ENCODE data around the gene HOGA1. TPM values are rescaled to one million over a fixed set of nuclear protein-coding genes. Genes with fewer than 3 reads are reported as not detected.

HOGA1 gene
- total RNA-seq, 1 experiment from 2014 or later: 0.08 TPM

- no peaks in the 10 kb centered on the region for H3K4me1 ChIP-seq (ENCODE audit: control insufficient read depth, insufficient read depth, low read length)
- H3K36me3 ChIP-seq (ENCODE audit: control insufficient read depth, insufficient read depth, low read length): no peaks in the 10 kb centered on the region
- no peak for TF ChIP-seq CTCF (IDR thresholded peaks at IDR 0.05)
- no peak for TF ChIP-seq SIN3A (IDR thresholded peaks at IDR 0.05; ENCODE audit: borderline replicate concordance, insufficient read depth, low read depth, low read length)
- no peak for TF ChIP-seq TCF7L2 (IDR thresholded peaks at IDR 0.05; ENCODE audit: low read depth, low read length)
- TF ChIP-seq POLR2AphosphoS5 (IDR thresholded peaks at IDR 0.05; ENCODE audit: low read depth, low read length): no peak
- no peak for TF ChIP-seq REST (IDR thresholded peaks at IDR 0.05; ENCODE audit: insufficient read depth in 1 of 2, low read depth in 2 of 2, low read length in 1 of 2)
- H3K27me3 ChIP-seq (ENCODE audit: control insufficient read depth, insufficient read depth, low read length): no peaks in the 10 kb centered on the region
- ChIA-PET CTCF (no interaction called here), POLR2A (no interaction called here)
- DNase-seq (ENCODE audit: low read depth, low spot score) (no peak), ATAC-seq (no peak)
- H3K4me3 ChIP-seq (ENCODE audit: low read depth in 2 of 2, low read length in 2 of 2): no peak overlapping the region
- BruUV-seq (replicated peaks): no TSS peak
- intact Hi-C loops (cut with micrococcal nuclease; ENCODE audit: unreplicated experiment): no loop called here
- in situ Hi-C loops (cut with HindIII; ENCODE audit: low pct_unique_long_range_greater_than_20kb, low sequenced_read_pairs): no loop called here
- H3K9me3 ChIP-seq (ENCODE audit: control insufficient read depth, insufficient read depth, low read depth, low read length): no peaks in the 10 kb centered on the region
- H3K27ac ChIP-seq (ENCODE audit: low read length): no peak overlapping the region
Measured at GRCh38 chr10:97623277-97623676, 39.1 kb downstream of the HOGA1 start.

- CTCF ChIA-PET: interaction anchor here (0.7 kb wide), 1 partner anchor 93 kb away, joined by 5 read pairs; no protein-coding TSS in a partner anchor
Measured at GRCh38 chr10:97627731-97628130, 43.5 kb downstream of the HOGA1 start.

More at GRCh38 chr10:97627731-97628130, 43.5 kb downstream of the HOGA1 start:
- intact Hi-C loops (cut with micrococcal nuclease; ENCODE audit: unreplicated experiment): no loop called here
- Histone ChIP-seq H3K27me3 (ENCODE audit: control insufficient read depth, insufficient read depth, low read length) (no peaks in the 10 kb centered on the region), H3K27ac (ENCODE audit: low read length) (no peak overlapping the region), H3K9me3 (ENCODE audit: control insufficient read depth, insufficient read depth, low read depth, low read length) (no peaks in the 10 kb centered on the region), H3K4me1 (ENCODE audit: control insufficient read depth, insufficient read depth, low read length) (peaks cover 3% of the 10 kb centered on the region; the same call in 1 of the 2 replicates), H3K36me3 (ENCODE audit: control insufficient read depth, insufficient read depth, low read length) (no peaks in the 10 kb centered on the region), H3K4me3 (ENCODE audit: low read depth in 2 of 2, low read length in 2 of 2) (no peak overlapping the region)
- ATAC-seq: no peak
- POLR2A ChIA-PET: no interaction called here
- no TSS peak for BruUV-seq (replicated peaks)
- TF ChIP-seq SIN3A (IDR thresholded peaks at IDR 0.05; ENCODE audit: borderline replicate concordance, insufficient read depth, low read depth, low read length) (no peak), TCF7L2 (IDR thresholded peaks at IDR 0.05; ENCODE audit: low read depth, low read length) (no peak), CTCF (IDR thresholded peaks at IDR 0.05) (no peak), REST (IDR thresholded peaks at IDR 0.05; ENCODE audit: insufficient read depth in 1 of 2, low read depth in 2 of 2, low read length in 1 of 2) (no peak), POLR2AphosphoS5 (IDR thresholded peaks at IDR 0.05; ENCODE audit: low read depth, low read length) (no peak)
- in situ Hi-C loops (cut with HindIII; ENCODE audit: low pct_unique_long_range_greater_than_20kb, low sequenced_read_pairs): no loop called here
- no peak for DNase-seq (ENCODE audit: low read depth, low spot score)

Measured in Panc1 (cell line).